Stimulated activated CD4-positive, alpha-beta T cell treated with anti-CD3 and anti-CD28 coated beads, TNF-alpha, amount 100 ng/mL, for 1 hour (primary cell): ENCODE results near the gene LMBR1.
"Not testable (repeated sequence)": the region's sequence is repeated elsewhere in the genome, so short reads cannot be mapped to it uniquely, and the experiment has no call there.

Experiments
- DNase-seq, 3 donors: peaks; one replicate each; pipeline ENCODE4 v3.0.0-alpha.2; 2020; ENCODE audit warnings: low read depth in 3 of 3, low spot score in 1 of 3

Gene LMBR1

DNA sequence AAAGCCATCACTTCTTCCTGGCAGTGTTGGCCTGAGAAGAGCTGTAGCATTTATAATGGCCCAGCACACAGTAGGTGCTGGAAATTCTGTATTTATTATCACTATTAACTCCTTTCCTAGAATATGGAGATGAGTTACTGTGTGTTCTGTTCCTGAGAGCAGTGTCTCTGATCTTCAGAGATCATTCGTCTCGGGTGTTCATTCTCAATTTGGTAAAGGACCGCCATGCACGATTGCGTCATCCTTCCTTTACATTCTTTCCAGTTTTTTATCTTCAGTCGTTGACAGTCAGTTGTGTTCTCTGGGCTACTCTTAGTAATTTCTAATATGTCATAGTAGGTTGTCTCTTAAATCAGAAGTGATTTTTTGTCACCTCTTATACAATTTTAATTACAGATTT is 233.8 kb downstream of the LMBR1 start:
- DNase-seq: no peak

DNA sequence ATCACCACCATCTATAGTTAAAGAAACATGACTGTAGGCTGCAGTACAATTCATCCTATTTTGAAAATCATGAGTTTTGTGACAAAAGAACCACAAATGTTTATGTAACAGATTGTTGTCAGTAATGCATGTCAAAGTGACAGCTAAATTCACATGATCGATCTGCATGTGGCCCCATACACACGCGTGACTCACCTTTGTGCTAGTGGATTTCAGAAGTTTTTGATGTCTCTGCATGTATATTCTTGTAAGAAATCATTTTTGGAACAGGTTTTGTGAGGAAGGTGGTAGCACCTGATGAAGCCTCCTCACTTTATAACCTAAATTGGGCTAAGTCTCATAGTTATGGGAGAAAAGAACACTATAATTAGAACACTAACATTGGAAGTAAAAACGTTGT is 235.3 kb downstream of the LMBR1 start:
- DNase-seq: no peak

DNA sequence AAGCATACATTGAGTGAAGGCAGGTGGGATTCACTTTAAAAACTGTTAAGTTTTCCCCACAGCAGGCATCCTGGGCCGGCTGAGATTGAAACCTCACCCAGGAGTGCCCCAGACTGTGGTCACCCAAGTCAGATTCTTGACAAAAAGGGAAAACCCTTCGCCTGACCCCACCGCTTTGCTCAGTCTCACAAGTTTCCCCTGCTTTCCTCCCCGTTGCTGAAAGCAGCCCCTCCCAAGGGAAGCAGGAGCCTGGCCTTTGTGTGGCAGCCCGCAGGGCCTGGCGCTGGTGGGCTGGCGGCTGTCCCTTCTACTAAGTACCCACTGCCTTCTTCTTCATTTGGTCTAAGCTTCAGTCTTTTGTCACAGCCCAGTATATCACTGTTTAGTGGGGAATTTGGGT is 236.4 kb downstream of the LMBR1 start:
- DNase-seq: no peak

DNA sequence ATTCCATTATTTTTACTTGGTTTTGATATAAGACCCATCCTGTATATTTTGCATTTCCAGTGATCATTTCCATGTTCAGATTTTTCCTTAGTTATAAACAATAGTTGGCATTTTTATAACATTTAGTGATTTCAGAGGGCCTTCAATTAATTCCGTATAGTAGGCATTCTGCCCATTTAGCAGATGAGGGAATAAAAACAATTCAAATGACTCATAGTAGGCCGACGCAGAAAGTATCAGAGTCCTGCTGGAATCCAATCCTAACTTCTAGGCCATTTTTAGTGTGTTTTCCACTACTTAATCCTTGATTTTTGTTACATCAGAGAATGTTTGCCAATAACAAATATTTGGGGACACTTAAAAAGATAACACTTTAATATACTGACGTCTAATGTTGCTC is 237.0 kb downstream of the LMBR1 start:
- DNase-seq: no peak

DNA sequence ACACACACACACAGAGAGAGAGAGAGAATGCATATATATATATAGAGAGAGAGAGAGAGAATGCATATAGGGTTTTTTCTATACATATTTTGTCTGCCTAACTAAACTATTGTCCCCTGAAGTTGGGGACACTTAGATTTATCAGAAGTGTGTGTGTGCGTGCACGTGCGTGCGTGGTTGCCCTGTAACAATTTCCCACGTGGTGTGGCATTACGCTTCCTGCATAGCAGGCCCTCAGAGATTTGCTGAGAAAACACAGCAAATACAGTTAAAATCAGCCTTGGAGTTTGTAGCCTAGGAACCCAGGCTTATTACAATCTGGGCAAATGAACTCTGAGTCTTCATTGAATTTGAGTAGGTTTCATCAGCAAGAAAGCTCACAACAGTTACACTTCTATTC is 237.7 kb downstream of the LMBR1 start:
- no peak for DNase-seq

DNA sequence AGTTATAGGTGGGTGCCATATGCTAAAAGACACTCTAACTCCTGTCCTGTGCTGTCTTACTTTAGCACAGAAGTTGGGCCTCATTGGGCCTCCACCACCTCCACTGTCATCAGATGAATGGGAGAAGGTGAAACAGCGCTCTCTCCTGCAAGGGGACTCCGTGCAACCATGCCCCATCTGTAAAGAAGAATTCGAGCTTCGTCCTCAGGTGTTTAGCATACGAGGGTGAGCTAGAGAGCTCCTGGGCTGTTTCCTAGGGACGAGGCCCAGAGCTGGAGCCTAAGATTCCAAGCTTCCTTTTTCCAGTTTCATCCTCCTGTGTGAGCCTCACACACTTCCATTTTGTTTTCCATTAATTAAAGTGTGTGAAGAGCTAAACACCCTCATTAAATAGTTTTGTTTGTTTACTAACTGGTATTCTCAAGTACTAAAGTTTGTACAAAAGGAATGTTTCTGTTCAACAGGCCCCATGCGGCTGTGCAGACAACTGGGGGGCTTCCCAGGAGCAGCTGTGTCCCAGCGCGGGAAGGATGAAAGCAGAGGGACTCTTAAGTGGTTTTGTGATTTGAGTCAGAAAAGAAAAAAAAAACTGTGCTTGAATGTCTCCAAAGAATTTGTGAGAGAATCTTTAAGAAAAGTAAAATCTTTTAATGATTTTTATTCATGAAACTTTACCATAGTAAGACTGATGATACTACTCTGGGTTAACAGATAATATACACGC is 238.3 kb downstream of the LMBR1 start:
- no peak for DNase-seq

DNA sequence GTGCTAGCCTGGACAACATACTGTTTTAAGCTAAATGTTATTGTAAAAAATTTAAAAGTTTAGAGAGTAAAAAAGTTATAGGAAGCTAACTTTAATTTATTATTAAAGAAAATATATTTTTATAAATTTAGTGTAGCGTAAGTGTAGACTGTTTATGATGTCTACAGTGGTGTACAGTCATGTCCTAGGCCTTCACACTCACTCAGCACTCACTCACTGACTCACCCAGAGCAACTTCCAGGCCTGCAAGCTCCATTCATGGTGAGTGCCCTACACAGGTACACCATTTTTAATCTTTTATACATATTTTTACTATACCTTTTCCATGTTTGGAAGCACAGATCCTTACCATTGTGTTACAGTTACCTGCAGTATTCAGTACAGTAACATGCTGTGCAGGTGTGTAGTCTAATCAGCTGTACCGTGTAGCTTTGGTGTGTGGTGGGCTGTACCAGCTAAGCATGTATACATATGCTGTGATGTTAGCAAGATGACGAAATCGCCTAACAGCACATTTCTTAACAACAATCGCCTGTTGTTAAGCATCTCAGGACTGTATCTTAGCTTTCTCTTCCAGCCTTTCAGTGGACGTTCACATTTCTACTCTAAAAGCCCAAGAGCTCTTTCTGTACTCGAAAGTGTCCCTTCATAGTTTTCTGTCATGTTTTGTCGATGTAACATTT is 240.0 kb downstream of the LMBR1 start:
- DNase-seq: no peak

DNA sequence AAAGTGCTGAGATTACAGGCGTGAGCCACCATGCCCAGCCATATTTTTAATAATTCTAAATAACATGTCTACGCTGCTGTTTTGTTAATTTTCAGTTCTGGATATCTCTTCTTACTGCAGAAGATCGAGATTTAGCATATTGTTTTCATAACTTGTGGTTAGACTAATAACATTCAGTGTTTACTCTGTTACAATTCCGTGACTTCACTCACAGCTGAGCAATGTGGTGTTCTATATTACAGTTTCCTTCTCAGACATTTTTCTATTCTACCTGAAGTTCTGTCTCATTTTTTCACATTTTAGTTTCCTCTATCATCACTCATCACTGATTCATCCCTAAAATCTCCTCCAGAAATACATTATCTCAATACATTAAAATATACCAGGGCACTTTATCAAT is 241.5 kb downstream of the LMBR1 start:
- no peak for DNase-seq

DNA sequence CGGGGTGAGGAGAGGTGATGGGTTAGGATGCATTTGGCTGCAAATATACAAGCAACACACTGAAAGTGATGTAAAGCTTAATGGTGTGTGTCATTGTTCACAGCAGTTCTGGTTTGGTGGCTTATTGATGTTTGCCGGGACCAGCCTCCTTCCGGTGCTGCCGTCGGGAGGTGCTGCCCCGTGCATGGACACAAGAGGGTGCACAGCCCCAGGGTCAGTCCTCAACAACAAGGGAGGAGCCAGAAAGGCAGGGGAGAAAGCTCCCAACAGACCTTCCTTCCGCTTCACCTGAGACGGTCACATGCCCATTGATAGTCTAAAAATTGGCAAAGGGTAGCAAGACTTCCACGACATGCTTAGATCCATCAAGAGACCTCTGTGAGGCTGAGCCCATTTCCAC is 242.9 kb downstream of the LMBR1 start:
- no peak for DNase-seq

DNA sequence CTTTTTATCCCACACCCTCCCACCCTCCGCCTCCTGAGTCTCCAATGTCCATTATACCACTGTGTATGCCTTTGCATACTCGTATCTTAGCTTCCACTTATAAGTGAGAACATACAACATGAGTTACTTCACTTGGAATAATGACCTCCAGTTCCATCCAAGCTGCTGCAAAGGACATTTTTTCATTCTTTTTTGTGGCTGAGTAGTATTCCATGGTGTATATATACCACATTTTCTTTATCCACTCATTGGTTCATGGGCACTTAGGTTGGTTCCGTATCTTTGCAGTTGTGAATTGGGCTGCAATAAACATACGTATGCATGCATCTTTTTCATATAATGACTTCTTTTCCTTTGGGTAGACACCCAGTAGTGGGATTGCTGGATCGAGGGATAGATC is 245.7 kb downstream of the LMBR1 start:
- not testable (repeated sequence) for DNase-seq

DNA sequence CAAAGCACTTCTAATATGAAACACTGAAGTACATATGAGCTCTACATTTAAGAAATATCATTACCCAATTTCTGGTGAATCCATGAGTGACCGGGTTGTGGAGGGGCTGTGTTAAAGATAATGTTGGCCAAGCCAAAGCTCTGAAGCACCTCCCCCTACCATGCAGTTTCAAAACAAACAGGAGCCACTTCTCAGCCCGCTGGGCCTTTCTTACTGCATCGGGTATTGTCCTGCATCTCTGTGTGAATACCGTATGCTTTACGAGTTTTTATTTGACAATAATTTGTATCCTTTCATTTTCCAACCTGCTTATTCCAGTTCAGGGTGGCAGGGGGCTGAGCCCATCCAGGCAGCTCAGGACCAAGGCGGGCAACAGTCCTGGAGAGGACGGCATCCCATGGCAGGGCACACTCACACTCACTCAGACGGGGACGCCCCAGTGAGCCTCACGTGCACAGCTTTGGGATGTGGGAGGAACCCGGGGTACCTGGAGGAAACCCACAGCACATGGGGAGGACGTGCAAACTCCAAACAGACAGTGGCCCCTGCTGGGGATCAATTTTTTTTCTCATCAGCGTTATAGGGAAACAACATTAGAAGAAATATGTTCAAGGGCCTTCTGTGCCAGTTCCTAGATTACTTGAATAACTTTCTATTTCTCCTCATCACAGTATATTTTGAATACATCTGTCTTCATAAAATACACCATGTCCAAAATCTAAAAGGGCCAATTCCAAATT is 250.5 kb downstream of the LMBR1 start:
- DNase-seq: no peak

DNA sequence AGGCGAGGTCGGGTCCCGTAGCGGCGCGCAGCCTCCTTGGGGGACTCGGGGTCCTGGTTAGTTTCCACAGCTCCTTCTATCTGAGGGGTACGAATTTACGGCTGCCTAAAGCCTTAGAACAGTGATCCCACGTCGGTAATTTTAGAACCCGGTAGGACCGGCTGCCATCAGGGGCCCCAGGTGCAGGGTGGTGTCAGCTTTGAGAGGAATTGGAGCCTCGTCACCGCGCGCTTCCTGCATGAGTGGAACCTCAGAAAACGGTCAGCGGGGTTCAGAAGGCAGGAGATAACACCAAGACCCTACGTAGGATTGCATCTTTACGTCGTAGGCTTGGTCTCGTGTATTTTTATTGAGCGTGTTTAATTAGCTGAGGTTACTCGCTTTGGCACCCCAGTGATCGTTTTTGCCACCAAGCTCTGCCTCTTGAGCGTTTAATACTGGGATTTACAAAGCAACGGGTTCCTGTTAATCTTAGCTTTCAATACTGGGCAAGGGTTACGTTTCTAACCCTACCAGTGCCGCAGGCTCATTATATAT is 252.0 kb downstream of the LMBR1 start:
- no peak for DNase-seq

DNA sequence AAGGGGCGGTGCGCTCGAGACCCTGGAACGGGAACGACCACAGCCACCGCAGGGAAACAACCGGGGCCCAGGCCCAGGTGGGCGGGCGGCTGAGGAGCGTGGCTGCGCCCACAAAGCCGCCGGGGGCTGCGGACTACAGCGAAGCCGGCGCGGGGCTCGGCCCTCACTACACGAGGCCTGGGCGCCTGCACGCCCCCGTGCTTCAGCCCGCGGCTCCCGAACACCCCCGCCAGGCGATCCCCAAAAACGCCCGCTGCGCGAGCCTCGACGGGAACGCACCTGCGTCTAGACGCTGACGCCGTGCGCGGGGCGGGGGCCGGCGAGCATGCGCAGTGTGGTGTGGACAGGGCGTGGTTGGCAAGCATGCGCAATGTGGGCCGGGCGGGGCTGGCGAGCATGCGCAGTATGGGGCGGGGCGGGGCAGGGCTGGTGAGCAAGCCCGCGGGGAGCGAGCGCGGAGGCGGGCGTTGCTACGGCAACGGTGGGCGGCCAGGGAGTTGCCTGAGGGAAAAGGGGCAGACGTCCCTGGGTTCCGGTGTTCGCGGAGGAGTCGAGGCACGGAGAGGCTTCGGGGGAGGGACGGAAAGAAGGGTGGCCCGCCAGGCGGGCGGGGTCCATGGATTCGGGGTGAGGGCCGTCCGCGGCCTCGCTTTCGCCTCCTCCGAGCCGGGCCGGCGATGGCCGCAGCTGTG is 252.6 kb downstream of the LMBR1 start, which contains the start of gene RNF32:
Gene RNF32, plus strand, starts transcription at position 518 of the 692 bp plus-strand sequence. CDS start 3,104 bp downstream, outside the sequence.
- DNase-seq: peak; percentile 88 to 100 (median 88)

DNA sequence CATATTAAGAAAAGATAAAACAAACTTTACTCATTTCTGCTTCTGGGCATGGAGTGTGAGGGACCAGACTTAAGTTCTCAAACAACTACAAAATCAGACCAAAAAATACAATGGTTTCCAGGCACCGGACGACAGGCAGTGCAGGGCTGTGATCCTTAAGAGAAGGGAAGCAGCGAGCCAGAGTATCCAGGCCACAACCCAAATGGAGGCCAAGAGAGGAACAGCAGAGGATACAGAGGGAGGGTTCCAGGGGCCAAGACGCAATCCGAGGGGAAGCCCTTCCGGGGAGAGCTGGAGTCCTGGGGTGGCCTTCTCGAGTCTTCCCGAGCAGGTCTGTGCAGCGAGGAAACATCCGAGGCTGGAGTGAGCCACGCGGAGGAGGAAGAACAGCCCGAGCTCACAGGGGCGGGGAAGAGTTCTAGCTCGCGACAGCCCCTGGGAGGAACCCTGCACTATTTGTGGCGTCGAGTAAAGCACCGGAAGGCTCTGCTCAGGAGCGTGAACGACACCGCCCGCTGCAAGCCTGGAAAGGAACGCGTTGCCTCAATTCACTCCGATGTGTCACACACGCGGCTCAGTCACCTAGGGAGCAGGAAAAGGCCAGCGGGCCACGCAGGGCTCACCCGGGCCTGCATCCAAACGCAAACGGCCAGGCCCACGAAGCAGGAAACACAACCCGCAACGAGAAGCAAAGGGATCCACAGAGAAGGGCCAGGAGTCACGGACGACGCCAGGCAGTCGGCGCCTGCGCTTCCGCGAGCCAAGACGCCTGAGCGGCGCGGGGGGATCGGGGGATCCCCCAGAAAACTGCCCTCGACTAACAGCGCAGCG is 253.3 kb downstream of the LMBR1 start:
- no peak for DNase-seq

DNA sequence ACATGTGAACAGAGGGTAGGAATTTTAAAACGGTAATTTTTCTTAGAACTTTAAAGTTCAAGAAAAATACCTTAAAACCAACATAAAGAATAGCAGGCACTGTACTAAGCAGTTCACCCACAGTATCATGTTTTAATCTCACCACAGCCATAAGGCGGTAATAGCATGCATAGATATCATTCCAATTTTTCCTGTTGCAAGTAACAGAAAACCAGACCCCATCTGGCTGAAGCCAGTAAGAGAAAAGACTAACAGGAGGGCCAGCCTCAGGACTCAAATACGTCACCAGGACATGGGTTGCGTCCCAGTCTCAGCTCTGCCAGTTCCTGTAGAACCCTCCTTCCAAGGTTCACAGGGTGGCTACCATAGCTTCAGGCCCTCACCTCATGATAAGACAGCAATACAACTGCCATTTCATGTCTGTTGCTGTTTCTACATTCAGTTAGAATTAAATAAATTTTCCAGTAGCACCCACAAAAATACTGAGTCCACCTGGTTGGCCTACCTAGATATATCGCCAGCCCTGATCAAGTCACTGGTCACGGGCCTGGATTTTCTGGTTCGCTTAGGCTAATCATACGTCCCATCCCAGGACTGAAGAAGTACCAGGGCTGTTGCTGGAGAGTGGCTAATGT is 254.4 kb downstream of the LMBR1 start:
- DNase-seq: no peak

DNA sequence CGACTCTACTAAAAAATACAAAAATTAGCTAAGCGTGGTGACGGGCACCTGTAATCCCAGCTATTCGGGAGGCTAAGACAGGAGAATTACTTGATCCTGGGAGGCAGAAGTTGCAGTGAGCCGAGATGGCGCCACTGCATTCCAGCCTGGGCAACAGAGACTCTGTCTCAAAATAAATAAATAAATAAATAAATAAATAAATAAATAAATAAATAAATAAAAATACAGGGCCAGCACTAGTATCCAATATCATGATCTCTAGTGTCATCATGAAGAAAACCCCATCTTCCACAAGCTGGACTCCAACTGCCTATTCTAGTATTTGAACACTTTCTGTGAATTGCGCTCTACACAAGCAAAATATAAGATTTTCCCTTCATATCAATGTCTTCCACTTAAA is 255.9 kb downstream of the LMBR1 start:
- DNase-seq: not testable (repeated sequence)

DNA sequence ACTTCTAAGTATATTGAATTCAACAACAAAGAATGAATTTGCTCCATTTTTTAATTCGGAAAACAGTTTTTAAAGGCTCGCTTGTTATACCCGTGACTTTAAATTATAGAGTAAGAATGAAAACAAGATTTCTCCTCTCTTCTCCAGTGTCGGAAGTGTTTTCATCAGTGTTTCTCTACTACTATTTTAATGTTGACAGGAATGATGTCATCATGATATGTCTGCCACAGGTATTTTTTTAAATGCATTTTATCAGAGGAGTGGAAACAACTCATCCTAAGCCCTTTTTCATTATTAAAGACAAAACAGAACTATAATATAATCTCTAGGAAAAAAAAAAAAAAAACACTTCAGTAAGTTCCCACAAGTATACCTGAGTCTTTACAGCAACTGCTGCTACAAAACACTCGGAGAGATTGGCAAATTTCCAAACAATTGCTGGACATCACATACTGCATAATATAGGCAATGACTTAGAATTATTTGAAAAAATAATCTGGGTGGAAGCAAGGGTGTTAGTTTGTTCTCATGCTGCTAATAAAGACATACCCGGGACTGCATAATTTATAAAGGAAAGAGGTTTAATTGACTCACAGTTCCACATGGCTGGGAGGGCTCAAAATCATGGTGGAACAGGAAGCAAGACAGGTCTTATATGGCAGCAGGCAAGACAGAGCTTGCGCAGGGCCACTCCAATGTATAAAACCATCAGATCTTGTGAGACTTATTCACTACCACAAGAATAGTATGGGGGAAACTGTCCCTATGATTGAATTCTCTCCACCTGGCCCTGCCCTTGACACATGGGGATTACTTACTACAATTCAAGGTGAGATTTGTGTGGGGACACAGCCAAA is 257.2 kb downstream of the LMBR1 start:
- DNase-seq: no peak

DNA sequence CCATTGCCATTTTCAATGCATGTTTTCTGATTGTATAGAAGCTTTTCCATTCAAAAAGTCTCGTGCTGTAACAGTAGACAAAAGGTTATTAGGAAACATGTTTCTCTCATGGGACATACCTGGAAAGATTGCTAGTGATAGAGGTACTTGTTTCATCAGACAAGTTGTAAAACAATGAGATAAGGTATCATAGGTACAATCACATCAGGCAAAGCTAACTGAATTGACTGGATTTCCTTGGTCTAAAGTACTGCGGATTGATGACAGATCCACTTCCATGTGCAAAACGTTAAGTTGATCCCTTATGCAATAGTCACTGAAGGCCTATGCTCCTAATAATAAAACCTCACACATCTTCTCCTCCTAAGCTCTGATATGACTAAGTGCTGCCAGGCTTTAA is 258.9 kb downstream of the LMBR1 start:
- no peak for DNase-seq

DNA sequence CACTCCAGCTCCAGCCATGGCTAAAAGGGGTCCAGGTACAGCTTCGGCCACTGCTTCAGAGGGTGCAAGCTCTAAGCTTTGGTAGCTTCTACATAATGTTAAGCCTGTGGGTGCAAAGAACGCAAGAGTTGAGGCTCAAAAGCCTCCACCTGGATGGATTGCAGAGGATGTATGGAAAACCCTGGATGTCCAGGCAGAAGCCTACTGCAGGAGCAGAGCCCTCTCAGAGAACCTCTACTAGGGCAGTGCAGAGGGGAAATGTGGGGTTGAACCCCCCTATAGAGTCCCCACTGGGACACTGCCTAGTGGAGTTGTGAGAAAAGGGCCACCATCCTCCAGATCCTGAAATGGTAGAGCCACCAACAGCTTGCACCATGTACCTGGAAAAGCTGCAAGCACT is 263.1 kb downstream of the LMBR1 start:
- no peak for DNase-seq
